Stimulated activated CD4-positive, alpha-beta T cell treated with anti-CD3 and anti-CD28 coated beads, Interleukin-4, amount 100 ng/mL, for 4 hours (primary cell): Measurements from ENCODE around the gene PDGFC.

Experiments used
- DNase-seq, 2 experiments: peaks; one replicate each; pipeline ENCODE4 v3.0.0-alpha.2; 2020

PDGFC gene

GRCh38 chr4:156972379-156973015, 898 bp upstream of the PDGFC start:
- no peak for DNase-seq

- DNase-seq: no peak
These were observed 379 bp downstream of the PDGFC start for GRCh38 chr4:156971165-156971675.

- DNase-seq: no peak
These were observed 966 bp downstream of the PDGFC start for GRCh38 chr4:156970501-156971164.

GRCh38 chr4:156969911-156970310, 1.7 kb downstream of the PDGFC start:
- DNase-seq: no peak

GRCh38 chr4:156969101-156969500, 2.5 kb downstream of the PDGFC start:
- no peak for DNase-seq

- DNase-seq: no peak
These were observed 3.1 kb downstream of the PDGFC start for GRCh38 chr4:156968479-156968984.

GRCh38 chr4:156966836-156967235, 4.8 kb downstream of the PDGFC start:
- DNase-seq: no peak

GRCh38 chr4:156963419-156963818, 8.2 kb downstream of the PDGFC start:
- DNase-seq: no peak

- no peak for DNase-seq
These were observed 9.0 kb downstream of the PDGFC start for GRCh38 chr4:156962528-156962974.

GRCh38 chr4:156962058-156962358, 9.6 kb downstream of the PDGFC start:
- DNase-seq: no peak

- DNase-seq: no peak
These were observed 10.2 kb downstream of the PDGFC start for GRCh38 chr4:156961196-156962057.

GRCh38 chr4:156959298-156959702, 12.3 kb downstream of the PDGFC start:
- DNase-seq: no peak

GRCh38 chr4:156958276-156959074, 13.1 kb downstream of the PDGFC start:
- no peak for DNase-seq

- no peak for DNase-seq
These were observed 14.0 kb downstream of the PDGFC start for GRCh38 chr4:156957556-156957955.

- no peak for DNase-seq
These were observed 14.7 kb downstream of the PDGFC start for GRCh38 chr4:156956826-156957368.

- no peak for DNase-seq
These were observed 15.2 kb downstream of the PDGFC start for GRCh38 chr4:156956359-156956758.

- DNase-seq: no peak
These were observed 17.0 kb downstream of the PDGFC start for GRCh38 chr4:156954587-156954986.

- no peak for DNase-seq
These were observed 17.6 kb downstream of the PDGFC start for GRCh38 chr4:156953951-156954350.

GRCh38 chr4:156953001-156953400, 18.6 kb downstream of the PDGFC start:
- no peak for DNase-seq

GRCh38 chr4:156952078-156952759, 19.4 kb downstream of the PDGFC start:
- no peak for DNase-seq

GRCh38 chr4:156950948-156951347, 20.7 kb downstream of the PDGFC start:
- DNase-seq: no peak

GRCh38 chr4:156950090-156950489, 21.5 kb downstream of the PDGFC start:
- no peak for DNase-seq
